ENCODE results near the gene STK32B. TPM values are rescaled to one million over a fixed set of nuclear protein-coding genes. Genes with fewer than 3 reads are reported as not detected.

STK32B gene
- total and polyA plus RNA-seq, 8 donors, result 0.55 to 6.6 (median 1.6) TPM

DNA sequence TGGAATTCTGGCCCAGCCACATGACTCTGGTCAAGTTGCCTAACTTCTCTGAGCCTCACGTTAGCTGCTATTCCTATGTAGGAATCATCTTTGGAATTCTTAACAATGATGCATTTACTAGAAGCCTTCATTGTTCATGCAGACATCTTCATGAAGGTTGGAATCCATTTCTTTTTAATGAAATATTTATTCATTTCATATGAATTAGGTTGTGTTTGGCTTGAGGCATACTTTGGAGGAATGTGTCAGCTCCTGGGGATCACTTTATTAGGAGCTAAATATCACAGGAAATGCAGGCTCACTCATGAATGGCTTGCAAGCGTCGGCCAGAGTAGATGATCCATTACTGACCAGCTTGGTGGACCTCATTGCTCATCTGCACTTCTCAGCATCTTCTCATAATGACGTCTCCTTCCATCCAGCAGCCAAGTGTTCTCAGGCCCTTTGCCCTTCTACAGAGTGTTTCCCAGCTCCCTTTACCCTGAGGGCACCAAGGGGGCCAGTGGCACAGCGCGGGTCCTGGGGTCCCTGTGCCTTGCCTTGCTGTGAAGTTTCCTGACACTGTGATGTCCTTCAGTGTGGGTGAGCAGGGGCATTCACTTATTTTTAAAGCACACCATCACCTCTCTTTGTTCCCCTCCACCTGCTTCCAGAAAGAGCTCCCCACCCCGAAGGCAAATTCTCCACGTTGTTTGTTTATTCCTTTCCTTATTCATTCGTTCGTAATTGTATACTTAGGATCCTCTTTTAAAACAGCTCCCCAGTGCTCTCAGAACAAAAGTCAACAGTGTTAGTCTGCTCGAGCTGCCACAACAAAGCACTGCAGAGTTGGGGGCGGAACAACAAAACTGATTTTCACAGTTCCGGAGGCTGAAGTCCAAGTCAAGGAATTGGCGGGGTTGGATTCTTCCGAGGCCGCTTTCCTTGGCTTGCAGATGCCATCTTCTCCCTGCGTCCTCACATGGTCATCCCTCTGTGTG, 106.8 kb downstream of the STK32B start:
- H3K27ac ChIP-seq, result no peak overlapping the region
- H3K36me3 ChIP-seq, result no peaks in the 10 kb centered on the region
- H3K4me1 ChIP-seq, result no peaks in the 10 kb centered on the region
- intact Hi-C loops (cut with DNase I), result no loop called here
- ATAC-seq (no peak), FAIRE-seq (no peak), DNase-seq (no peak)
- no peaks in the 10 kb centered on the region for H3K9me3 ChIP-seq
- H3K27me3 ChIP-seq, result peaks cover 0 to 4% (median 0%) of the 10 kb centered on the region in 4 donors
- 46 to 48% methylated on average over 17 of the region's 17 CpGs for WGBS, 2 donors
- H3K4me3 ChIP-seq, result no peak overlapping the region
- TF ChIP-seq, protein P1, sequence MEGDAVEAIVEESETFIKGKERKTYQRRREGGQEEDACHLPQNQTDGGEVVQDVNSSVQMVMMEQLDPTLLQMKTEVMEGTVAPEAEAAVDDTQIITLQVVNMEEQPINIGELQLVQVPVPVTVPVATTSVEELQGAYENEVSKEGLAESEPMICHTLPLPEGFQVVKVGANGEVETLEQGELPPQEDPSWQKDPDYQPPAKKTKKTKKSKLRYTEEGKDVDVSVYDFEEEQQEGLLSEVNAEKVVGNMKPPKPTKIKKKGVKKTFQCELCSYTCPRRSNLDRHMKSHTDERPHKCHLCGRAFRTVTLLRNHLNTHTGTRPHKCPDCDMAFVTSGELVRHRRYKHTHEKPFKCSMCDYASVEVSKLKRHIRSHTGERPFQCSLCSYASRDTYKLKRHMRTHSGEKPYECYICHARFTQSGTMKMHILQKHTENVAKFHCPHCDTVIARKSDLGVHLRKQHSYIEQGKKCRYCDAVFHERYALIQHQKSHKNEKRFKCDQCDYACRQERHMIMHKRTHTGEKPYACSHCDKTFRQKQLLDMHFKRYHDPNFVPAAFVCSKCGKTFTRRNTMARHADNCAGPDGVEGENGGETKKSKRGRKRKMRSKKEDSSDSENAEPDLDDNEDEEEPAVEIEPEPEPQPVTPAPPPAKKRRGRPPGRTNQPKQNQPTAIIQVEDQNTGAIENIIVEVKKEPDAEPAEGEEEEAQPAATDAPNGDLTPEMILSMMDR (IDR thresholded peaks at IDR 0.05), result no peak

DNA sequence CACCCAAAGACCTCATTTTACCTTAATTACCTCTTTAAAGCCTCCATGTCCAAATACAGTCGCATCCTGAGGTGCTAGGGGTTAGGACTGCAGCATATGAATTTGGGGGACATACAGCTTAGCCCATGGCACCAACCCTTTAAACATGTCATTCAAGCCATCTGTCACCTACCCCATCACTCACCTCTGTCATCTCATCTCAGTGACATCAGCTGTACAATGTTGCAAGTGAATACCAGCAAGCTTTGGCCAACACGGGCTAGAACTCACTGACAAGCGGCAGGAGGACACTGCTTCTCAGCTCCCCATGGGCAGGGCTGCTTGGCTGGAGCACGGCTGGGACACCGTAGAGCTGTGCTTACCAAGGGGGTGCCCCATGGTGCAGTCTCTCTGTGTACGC, 107.5 kb downstream of the STK32B start:
- no peak overlapping the region for H3K4me3 ChIP-seq
- TF ChIP-seq, protein P1 (IDR thresholded peaks at IDR 0.05), result no peak
- H3K27ac ChIP-seq, result no peak overlapping the region
- no peaks in the 10 kb centered on the region for H3K36me3 ChIP-seq
- no peaks in the 10 kb centered on the region for H3K4me1 ChIP-seq
- peaks cover 0 to 4% (median 0%) of the 10 kb centered on the region in 4 donors for H3K27me3 ChIP-seq
- H3K9me3 ChIP-seq, result no peaks in the 10 kb centered on the region
- ATAC-seq, result no peak
- DNase-seq, result no peak
- 75 to 84% methylated on average over 6 of the region's 6 CpGs for WGBS, 2 donors
- intact Hi-C loops (cut with DNase I), result no loop called here
- FAIRE-seq, result no peak

DNA sequence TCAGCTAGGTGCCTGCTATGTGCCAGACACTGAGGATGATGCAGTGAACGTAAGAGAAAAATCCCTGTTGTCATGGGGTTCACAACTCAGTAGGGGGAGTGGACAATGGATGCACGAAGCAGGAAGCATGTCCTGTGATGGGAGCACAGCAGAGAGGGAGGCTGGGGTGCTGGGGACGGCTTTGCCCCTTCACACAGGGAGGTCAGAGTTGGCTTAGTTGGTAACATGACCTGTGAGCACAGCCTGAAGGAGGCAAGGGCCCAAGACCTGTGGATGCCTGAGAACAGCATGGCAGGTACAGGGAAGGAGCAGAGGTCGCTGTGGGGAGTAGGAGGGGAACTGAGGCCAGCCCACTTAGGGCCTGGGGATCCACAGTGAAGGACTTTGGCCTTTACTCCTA, 109.4 kb downstream of the STK32B start:
- no peak for FAIRE-seq

DNA sequence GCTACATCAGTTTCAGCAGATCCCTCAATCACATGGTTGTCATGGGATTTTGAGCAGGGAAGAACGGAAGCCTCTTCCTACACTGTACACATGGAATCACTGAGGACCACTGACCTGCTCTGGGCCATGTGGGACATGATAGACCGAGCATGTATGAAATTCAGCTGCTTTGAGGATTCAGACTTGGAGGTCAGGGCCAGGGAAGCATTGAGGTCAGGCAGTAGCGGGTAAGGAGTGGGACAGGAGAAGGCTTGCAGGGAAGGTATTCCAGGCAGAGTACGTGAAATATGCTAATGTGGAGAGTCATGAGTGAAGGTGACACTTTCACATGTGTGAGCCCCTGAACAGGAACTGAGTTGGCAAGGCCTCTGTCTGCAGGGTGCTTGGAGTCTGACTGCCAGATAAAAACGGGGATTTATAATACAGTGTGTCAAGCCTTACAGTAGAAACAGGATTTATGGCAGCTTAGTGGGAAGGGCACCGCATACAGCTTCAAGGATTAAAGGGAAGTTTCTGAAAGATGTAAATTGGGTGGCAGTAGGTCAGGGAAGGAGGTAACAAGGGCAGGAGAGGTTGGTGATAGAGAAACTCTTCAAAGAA, 111.7 kb downstream of the STK32B start:
- DNase-seq (no peak), ATAC-seq (no peak), FAIRE-seq (no peak)
- intact Hi-C loops (cut with DNase I), result no loop called here
- WGBS, 2 donors, result 42 to 49% methylated on average over 6 of the region's 6 CpGs
- Histone ChIP-seq H3K36me3 (no peaks in the 10 kb centered on the region), H3K9me3 (no peaks in the 10 kb centered on the region), H3K4me1 (no peaks in the 10 kb centered on the region), H3K27ac (no peak overlapping the region), H3K27me3 (peaks cover 0 to 4% (median 0%) of the 10 kb centered on the region in 4 donors), H3K4me3 (no peak overlapping the region)
- TF ChIP-seq, protein P1 (IDR thresholded peaks at IDR 0.05), result no peak

More for the DNA sequence above, 109.4 kb downstream of the STK32B start:
- Histone ChIP-seq H3K4me1 (no peaks in the 10 kb centered on the region), H3K9me3 (no peaks in the 10 kb centered on the region), H3K27me3 (peaks cover 0 to 4% (median 0%) of the 10 kb centered on the region in 4 donors), H3K4me3 (no peak overlapping the region), H3K27ac (no peak overlapping the region), H3K36me3 (no peaks in the 10 kb centered on the region)
- TF ChIP-seq, protein P1 (IDR thresholded peaks at IDR 0.05), result no peak
- intact Hi-C loops (cut with DNase I), result no loop called here
- ATAC-seq, result no peak
- 49 to 60% methylated on average over 4 of the region's 4 CpGs for WGBS, 2 donors
- DNase-seq, result no peak
